Measurements from ENCODE around the gene CMIP. TPM values are rescaled to one million over a fixed set of nuclear protein-coding genes. Genes with fewer than 3 reads are reported as not detected.
A peak's percentile ranks its signal among the peaks of the same experiment; 100 is the strongest.

Gene CMIP
- total RNA-seq, 1 experiment from 2014 or later = 68.0 TPM

DNA sequence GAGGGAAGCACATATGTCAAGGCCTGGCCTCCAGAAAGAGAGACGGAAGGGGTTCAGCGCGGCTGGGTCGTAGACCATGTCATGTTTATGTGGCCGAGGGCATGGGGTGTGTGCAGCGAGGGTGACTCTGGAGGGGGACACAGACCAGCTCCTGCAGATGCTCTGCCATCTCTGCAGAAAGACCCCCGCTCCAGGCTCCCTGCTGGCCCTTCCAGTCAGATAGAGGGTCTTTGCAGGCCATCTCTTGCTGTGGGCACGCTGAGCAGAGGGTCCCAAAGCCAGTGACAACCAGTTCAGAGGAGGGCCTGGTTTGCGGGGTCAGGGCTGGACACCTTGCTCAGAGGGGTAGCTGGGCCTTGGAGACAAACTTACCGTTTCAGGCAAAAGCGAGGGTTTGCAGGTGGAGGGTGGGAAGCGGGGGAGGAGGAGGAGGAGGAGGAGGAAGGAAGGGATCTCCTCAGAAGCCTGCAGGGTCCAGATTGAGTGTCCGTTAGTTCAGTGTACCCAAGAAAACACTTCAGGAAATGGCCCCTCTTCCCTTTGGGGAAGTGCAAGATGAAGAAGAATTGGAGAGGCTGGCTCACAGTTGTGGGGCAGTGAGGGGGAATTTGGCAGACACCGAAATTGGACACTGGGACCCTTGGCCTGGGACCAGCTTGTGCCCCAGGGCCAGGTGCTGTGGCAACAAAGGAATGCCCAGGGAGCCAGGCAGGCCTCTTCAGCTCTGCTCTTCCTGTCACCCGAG lies 102.8 kb downstream of the CMIP start:
- Mint-ChIP-seq H3K27me3 (ENCODE audit: insufficient read depth, unreplicated experiment) (no peaks in the 10 kb centered on the region), H3K4me3 (ENCODE audit: unreplicated experiment) (no peak overlapping the region), H3K36me3 (ENCODE audit: insufficient read depth, unreplicated experiment) (peaks cover 13% of the 10 kb centered on the region), H3K4me1 (ENCODE audit: low read depth, unreplicated experiment) (peaks cover 62% of the 10 kb centered on the region), H3K9me3 (ENCODE audit: unreplicated experiment) (no peaks in the 10 kb centered on the region), H3K27ac (ENCODE audit: unreplicated experiment) (peak overlapping the region; percentile 60)
- Histone ChIP-seq H3K4me1 (peaks cover 66% of the 10 kb centered on the region), H3K36me3 (ENCODE audit: control insufficient read depth, insufficient read depth, low read length) (no peaks in the 10 kb centered on the region), H3K4me3 (ENCODE audit: low read depth, low read length) (no peak overlapping the region), H3K27me3 (replicated peaks; ENCODE audit: control insufficient read depth, insufficient read depth, low read length) (no peaks in the 10 kb centered on the region), H3K9me3 (no peaks in the 10 kb centered on the region)
- POLR2A ChIA-PET = no interaction called here
- intact Hi-C loops (cut with micrococcal nuclease; ENCODE audit: unreplicated experiment) = no loop called here
- BruUV-seq (replicated peaks) = no TSS peak
- CTCF ChIA-PET = no interaction called here
- DNase-seq = no peak
- TF ChIP-seq, protein P1, sequence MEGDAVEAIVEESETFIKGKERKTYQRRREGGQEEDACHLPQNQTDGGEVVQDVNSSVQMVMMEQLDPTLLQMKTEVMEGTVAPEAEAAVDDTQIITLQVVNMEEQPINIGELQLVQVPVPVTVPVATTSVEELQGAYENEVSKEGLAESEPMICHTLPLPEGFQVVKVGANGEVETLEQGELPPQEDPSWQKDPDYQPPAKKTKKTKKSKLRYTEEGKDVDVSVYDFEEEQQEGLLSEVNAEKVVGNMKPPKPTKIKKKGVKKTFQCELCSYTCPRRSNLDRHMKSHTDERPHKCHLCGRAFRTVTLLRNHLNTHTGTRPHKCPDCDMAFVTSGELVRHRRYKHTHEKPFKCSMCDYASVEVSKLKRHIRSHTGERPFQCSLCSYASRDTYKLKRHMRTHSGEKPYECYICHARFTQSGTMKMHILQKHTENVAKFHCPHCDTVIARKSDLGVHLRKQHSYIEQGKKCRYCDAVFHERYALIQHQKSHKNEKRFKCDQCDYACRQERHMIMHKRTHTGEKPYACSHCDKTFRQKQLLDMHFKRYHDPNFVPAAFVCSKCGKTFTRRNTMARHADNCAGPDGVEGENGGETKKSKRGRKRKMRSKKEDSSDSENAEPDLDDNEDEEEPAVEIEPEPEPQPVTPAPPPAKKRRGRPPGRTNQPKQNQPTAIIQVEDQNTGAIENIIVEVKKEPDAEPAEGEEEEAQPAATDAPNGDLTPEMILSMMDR (IDR thresholded peaks at IDR 0.05; ENCODE audit: insufficient read depth in 1 of 2, low read depth in 1 of 2, low read length in 1 of 2, severe bottlenecking in 1 of 2, unreplicated experiment in 1 of 2) = no peak

- no peak overlapping the region for H3K4me3 Mint-ChIP-seq (ENCODE audit: unreplicated experiment)
- no peaks in the 10 kb centered on the region for H3K27me3 Mint-ChIP-seq (ENCODE audit: insufficient read depth, unreplicated experiment)
- CTCF ChIA-PET = interaction anchor here (0.6 to 1.4 kb wide), 3 partner anchors 10 to 89 kb away, joined by 3 to 11 read pairs (median 5); no protein-coding TSS in a partner anchor
- H3K36me3 Mint-ChIP-seq (ENCODE audit: insufficient read depth, unreplicated experiment) = peaks cover 19% of the 10 kb centered on the region
- intact Hi-C loops (cut with micrococcal nuclease; ENCODE audit: unreplicated experiment) = loop anchor here (2.0 kb wide), 4 partner anchors 13 to 99 kb away; no protein-coding TSS in a partner anchor
- TF ChIP-seq, protein P1 (IDR thresholded peaks at IDR 0.05; ENCODE audit: insufficient read depth in 1 of 2, low read depth in 1 of 2, low read length in 1 of 2, severe bottlenecking in 1 of 2, unreplicated experiment in 1 of 2) = no peak
- Histone ChIP-seq H3K4me1 (peaks cover 61% of the 10 kb centered on the region), H3K27me3 (replicated peaks; ENCODE audit: control insufficient read depth, insufficient read depth, low read length) (no peaks in the 10 kb centered on the region), H3K4me3 (ENCODE audit: low read depth, low read length) (no peak overlapping the region), H3K9me3 (no peaks in the 10 kb centered on the region), H3K36me3 (ENCODE audit: control insufficient read depth, insufficient read depth, low read length) (no peaks in the 10 kb centered on the region)
- peaks cover 62% of the 10 kb centered on the region for H3K4me1 Mint-ChIP-seq (ENCODE audit: low read depth, unreplicated experiment)
- H3K27ac Mint-ChIP-seq (ENCODE audit: unreplicated experiment) = peak overlapping the region; percentile 60
- BruUV-seq (replicated peaks) = no TSS peak
- no peaks in the 10 kb centered on the region for H3K9me3 Mint-ChIP-seq (ENCODE audit: unreplicated experiment)
- POLR2A ChIA-PET = interaction anchor here (0.7 kb wide), 1 partner anchor 27 kb away, joined by 13 read pairs; no protein-coding TSS in a partner anchor
- no peak for DNase-seq
Observed at GRCh38 chr16:81547939-81548216, 103.3 kb downstream of the CMIP start.

DNA sequence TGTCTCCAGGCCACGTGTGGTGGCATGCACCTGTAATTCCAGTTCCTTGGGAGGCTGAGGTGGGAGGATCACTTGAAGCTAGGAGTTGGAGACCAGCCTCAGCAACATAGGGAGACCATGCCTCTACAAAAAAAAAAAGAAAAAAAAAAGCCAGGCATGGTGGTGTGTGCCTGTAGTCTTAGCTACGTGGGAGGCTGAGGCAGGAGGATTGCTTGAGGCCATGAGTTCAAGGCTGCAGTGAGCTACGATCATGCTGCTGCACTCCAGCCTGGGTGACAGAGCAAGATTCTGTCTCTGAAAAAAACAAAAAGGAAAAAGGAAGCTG lies 103.9 kb downstream of the CMIP start:
- H3K4me3 Mint-ChIP-seq (ENCODE audit: unreplicated experiment) = no peak overlapping the region
- H3K4me1 Mint-ChIP-seq (ENCODE audit: low read depth, unreplicated experiment) = peaks cover 58% of the 10 kb centered on the region
- H3K27me3 Mint-ChIP-seq (ENCODE audit: insufficient read depth, unreplicated experiment) = no peaks in the 10 kb centered on the region
- H3K36me3 Mint-ChIP-seq (ENCODE audit: insufficient read depth, unreplicated experiment) = peaks cover 25% of the 10 kb centered on the region
- ChIA-PET CTCF (interaction anchor here (0.6 to 1.4 kb wide), 4 partner anchors 9 to 146 kb away, joined by 3 to 11 read pairs (median 4); no protein-coding TSS in a partner anchor), POLR2A (interaction anchor here (0.7 to 1.2 kb wide), 4 partner anchors 14 to 143 kb away, joined by 3 to 13 read pairs (median 3); no protein-coding TSS in a partner anchor)
- H3K36me3 ChIP-seq (ENCODE audit: control insufficient read depth, insufficient read depth, low read length) = no peaks in the 10 kb centered on the region
- no TSS peak for BruUV-seq (replicated peaks)
- H3K4me1 ChIP-seq = peaks cover 55% of the 10 kb centered on the region
- H3K27me3 ChIP-seq (replicated peaks; ENCODE audit: control insufficient read depth, insufficient read depth, low read length) = no peaks in the 10 kb centered on the region
- H3K9me3 Mint-ChIP-seq (ENCODE audit: unreplicated experiment) = no peaks in the 10 kb centered on the region
- TF ChIP-seq, protein P1 (IDR thresholded peaks at IDR 0.05; ENCODE audit: insufficient read depth in 1 of 2, low read depth in 1 of 2, low read length in 1 of 2, severe bottlenecking in 1 of 2, unreplicated experiment in 1 of 2) = no peak
- DNase-seq = no peak
- H3K27ac Mint-ChIP-seq (ENCODE audit: unreplicated experiment) = peak overlapping the region; percentile 92
- H3K9me3 ChIP-seq = no peaks in the 10 kb centered on the region
- intact Hi-C loops (cut with micrococcal nuclease; ENCODE audit: unreplicated experiment) = loop anchor here (2.0 kb wide), 4 partner anchors 14 to 100 kb away; no protein-coding TSS in a partner anchor
- no peak overlapping the region for H3K4me3 ChIP-seq (ENCODE audit: low read depth, low read length)
